AG09309 (cell line): ENCODE data around the gene BICD1.
"Not testable (repeated sequence)": the region's sequence is repeated elsewhere in the genome, so short reads cannot be mapped to it uniquely, and the experiment has no call there.

Experiments
- DNase-seq: peaks from one replicate; pipeline ENCODE4 v3.0.0-alpha.2; 2010; ENCODE audit warnings: low read depth
- H3K4me3 ChIP-seq: 2 replicates; pipeline ENCODE4 v1.5.1; 2011; ENCODE audit warnings: mild to moderate bottlenecking, low read depth, low read length, moderate library complexity; ENCODE audit not compliant: control insufficient read depth
- TF ChIP-seq, protein P1 (sequence below): IDR thresholded peaks from 2 replicates; pipeline ENCODE4 v1.5.1; 2011; ENCODE audit warnings: mild to moderate bottlenecking, low read depth, low read length, inconsistent platforms; ENCODE audit not compliant: insufficient read depth, control insufficient read depth; ENCODE audit errors: missing control alignments

The BICD1 gene

DNA sequence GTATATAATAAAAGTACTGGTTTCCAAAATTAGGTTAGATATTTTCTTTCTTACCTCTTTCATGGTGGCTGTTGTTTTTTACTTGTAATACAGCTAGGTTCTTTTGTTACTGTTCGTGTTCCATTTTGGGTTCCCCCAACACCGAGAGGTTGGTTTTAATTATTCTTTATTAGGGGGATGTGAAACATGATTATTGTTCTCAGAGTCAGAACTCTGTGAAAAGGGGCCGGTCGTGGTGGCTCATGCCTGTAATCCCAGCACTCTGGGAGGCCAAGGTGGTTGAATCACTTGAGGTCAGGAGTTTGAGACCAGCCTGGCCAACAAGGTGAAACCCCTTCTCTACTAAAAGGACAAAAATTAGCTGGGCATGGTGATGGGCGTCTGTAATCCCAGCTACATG, 108.1 kb downstream of the BICD1 start:
- H3K4me3 ChIP-seq, result no peak overlapping the region
- TF ChIP-seq, protein P1, sequence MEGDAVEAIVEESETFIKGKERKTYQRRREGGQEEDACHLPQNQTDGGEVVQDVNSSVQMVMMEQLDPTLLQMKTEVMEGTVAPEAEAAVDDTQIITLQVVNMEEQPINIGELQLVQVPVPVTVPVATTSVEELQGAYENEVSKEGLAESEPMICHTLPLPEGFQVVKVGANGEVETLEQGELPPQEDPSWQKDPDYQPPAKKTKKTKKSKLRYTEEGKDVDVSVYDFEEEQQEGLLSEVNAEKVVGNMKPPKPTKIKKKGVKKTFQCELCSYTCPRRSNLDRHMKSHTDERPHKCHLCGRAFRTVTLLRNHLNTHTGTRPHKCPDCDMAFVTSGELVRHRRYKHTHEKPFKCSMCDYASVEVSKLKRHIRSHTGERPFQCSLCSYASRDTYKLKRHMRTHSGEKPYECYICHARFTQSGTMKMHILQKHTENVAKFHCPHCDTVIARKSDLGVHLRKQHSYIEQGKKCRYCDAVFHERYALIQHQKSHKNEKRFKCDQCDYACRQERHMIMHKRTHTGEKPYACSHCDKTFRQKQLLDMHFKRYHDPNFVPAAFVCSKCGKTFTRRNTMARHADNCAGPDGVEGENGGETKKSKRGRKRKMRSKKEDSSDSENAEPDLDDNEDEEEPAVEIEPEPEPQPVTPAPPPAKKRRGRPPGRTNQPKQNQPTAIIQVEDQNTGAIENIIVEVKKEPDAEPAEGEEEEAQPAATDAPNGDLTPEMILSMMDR, result no peak
- DNase-seq, result no peak

- no peak overlapping the region for H3K4me3 ChIP-seq
- TF ChIP-seq, protein P1, result no peak
- DNase-seq, result peak; percentile 46
Measured at GRCh38 chr12:32217354-32218310, 111.0 kb downstream of the BICD1 start.

- no peak for DNase-seq
- TF ChIP-seq, protein P1, result no peak
- H3K4me3 ChIP-seq, result no peak overlapping the region
Measured at GRCh38 chr12:32223941-32224340, 117.3 kb downstream of the BICD1 start.

DNA sequence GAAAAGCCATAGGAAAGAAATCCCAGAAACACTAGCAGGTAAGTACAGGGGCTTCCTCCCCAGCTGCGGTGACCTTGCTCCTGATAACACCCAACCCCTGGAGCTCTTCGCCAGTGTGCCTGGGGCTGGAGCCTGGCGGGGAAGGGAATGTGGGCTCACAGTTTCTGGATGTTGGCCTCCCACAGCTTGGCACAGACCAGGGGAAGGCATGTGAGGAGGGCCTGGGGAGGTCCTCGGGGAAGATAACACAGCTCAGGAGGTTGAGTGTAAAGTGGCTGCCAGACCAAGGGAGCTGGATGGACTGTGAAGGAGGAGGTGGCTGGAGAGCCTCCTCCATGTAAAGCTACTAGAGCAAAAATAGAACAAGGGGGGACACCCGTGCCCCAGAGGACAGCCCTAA, 120.1 kb downstream of the BICD1 start:
- TF ChIP-seq, protein P1, result no peak
- DNase-seq, result no peak
- no peak overlapping the region for H3K4me3 ChIP-seq

GRCh38 chr12:32229971-32230612, 123.4 kb downstream of the BICD1 start:
- TF ChIP-seq, protein P1, result no peak
- no peak for DNase-seq
- no peak overlapping the region for H3K4me3 ChIP-seq

- no peak overlapping the region for H3K4me3 ChIP-seq
- TF ChIP-seq, protein P1, result no peak
- DNase-seq, result no peak
Measured at GRCh38 chr12:32230613-32230993, 124.0 kb downstream of the BICD1 start.

GRCh38 chr12:32231361-32231760, 124.7 kb downstream of the BICD1 start:
- not testable (repeated sequence) for H3K4me3 ChIP-seq, DNase-seq
